ENCODE results near the gene PTPN22. TPM values are rescaled to one million over a fixed set of nuclear protein-coding genes. Genes with fewer than 3 reads are reported as not detected.

The PTPN22 gene
- total and polyA plus RNA-seq, 9 of the 15 experiments (the other 6 are each of a cell fraction or from before 2014, with no cell fraction given) = 0.45 to 4.6 (median 1.1) TPM

GRCh38 chr1:113779542-113779941 lies 92.0 kb downstream of the PTPN22 start (continued):
- TF ChIP-seq IRF1 (CRISPR knock-in tag; IDR thresholded peaks at IDR 0.05; ENCODE audit: borderline replicate concordance) (peak; percentile 53; the same call in 1 of the 2 replicates), NCOR1 (IDR thresholded peaks at IDR 0.05) (peak; percentile 47; the same call in 1 of the 2 replicates), CBFA2T2 (conservative IDR thresholded peaks at IDR 0.05) (peak; percentile 67), SRSF7 (optimal IDR thresholded peaks at IDR 0.05; ENCODE audit: low read depth, low read length) (no peak), EZH2 (IDR thresholded peaks at IDR 0.05; ENCODE audit: borderline replicate concordance, low read depth, low read length) (no peak), BCOR (IDR thresholded peaks at IDR 0.05) (peak; percentile 17; the same call in 1 of the 2 replicates), GATA2 (CRISPR knock-in tag; IDR thresholded peaks at IDR 0.05) (0 out of 2 replicates have a peak, but pooled peaks have one; percentile 35), TRIM24 (IDR thresholded peaks at IDR 0.05) (peak in 1 of 2 experiments; percentile 40; a peak in 1 of 4 replicates), ZBTB17 (CRISPR knock-in tag; IDR thresholded peaks at IDR 0.05) (no peak), TGIF2 (CRISPR knock-in tag; IDR thresholded peaks at IDR 0.05) (no peak), ZBTB8A (IDR thresholded peaks at IDR 0.05; ENCODE audit: partially characterized antibody) (no peak), IFI16 (CRISPR knock-in tag; IDR thresholded peaks at IDR 0.05) (no peak), SOX6 (IDR thresholded peaks at IDR 0.05) (peak; percentile 80)

DNA sequence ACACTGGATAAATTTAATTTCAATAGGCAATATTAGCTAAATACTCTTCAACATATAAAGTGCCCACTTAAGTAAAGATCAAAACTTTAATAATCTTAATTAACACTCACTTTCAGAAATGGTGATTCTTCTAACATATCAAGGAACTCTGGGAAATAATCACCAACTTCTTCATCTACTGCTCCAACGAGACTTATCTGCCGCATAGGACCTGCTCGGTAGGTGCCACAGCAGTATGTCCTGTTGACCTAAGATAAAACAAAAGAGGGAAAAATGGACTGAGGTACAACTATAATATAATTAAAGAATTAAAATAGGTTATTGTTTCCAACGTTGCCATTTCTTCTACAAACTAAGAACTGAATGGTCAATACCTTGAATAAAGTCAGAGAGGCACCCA lies 94.0 kb downstream of the PTPN22 start:
- ATAC-seq = no peak
- FAIRE-seq = no peak
- peak overlapping the region; percentile 13; the same call in 1 of the 3 replicates for H3K27ac ChIP-seq (ENCODE audit: extremely low read depth, low read depth, low read length)
- intact Hi-C loops (cut with micrococcal nuclease) = no loop called here
- H3K79me2 ChIP-seq (ENCODE audit: control insufficient read depth, insufficient read depth, low read length) = peaks cover 61% of the 10 kb centered on the region
- H3K9ac ChIP-seq (ENCODE audit: insufficient read depth in 1 of 2, low read depth in 2 of 2, low read length in 2 of 2) = no peak overlapping the region
- H3K27me3 ChIP-seq (ENCODE audit: control insufficient read depth in 2 of 2, insufficient read depth in 2 of 2, low read length in 2 of 2) = no peaks in the 10 kb centered on the region
- no peaks in the 10 kb centered on the region for H3K9me3 ChIP-seq (replicated peaks; ENCODE audit: control insufficient read depth, insufficient read depth, low read depth, low read length)
- BruUV-seq (replicated peaks) = no TSS peak
- no peak overlapping the region for H3K4me3 ChIP-seq
- no peak overlapping the region for H3K4me2 ChIP-seq (ENCODE audit: insufficient read depth, low read length)
- H2AFZ ChIP-seq (ENCODE audit: low read depth, low read length) = no peak overlapping the region
- DNase-seq (ENCODE audit: extremely low read depth in 1 of 4, low spot score in 3 of 4) = no peak
- H3K36me3 ChIP-seq (ENCODE audit: control insufficient read depth, insufficient read depth, low read length) = peaks cover 26% of the 10 kb centered on the region; the same call in 2 of the 3 replicates
- 53% methylated on average over 4 of the region's 4 CpGs for WGBS (ENCODE audit: insufficient coverage, low coverage, missing lambda C conversion rate)
- peaks cover 17% of the 10 kb centered on the region; the same call in 1 of the 2 replicates for H4K20me1 ChIP-seq (replicated peaks; ENCODE audit: control insufficient read depth, insufficient read depth, low read length)
- in situ Hi-C loops (cut with MboI) = no loop called here
- no peaks in the 10 kb centered on the region for H3K9me1 ChIP-seq (ENCODE audit: control insufficient read depth, insufficient read depth, low read length)
- H3K4me1 ChIP-seq (replicated peaks in 1 of 2; ENCODE audit: control insufficient read depth in 2 of 2, insufficient read depth in 2 of 2, low read length in 2 of 2) = peaks cover 15 to 31% of the 10 kb centered on the region in 2 experiments
- CTCF ChIA-PET (ENCODE audit: low intra/inter-chr PET ratio) = no interaction called here
- no peak for TF ChIP-seq ZNF79 (CRISPR knock-in tag; IDR thresholded peaks at IDR 0.05; ENCODE audit: low read depth)
- 0 out of 2 replicates have a peak, but pooled peaks have one; percentile 27 for TF ChIP-seq CBFA2T3 (IDR thresholded peaks at IDR 0.05)
- peak; percentile 17; the same call in 1 of the 2 replicates for TF ChIP-seq TCF3 (CRISPR knock-in tag; IDR thresholded peaks at IDR 0.05)
- POLR2A ChIA-PET = no interaction called here

All from K562 (cell line).